KMS-11 (cell line): ENCODE results near the gene MIA3.

Experiments used
- H2AFZ ChIP-seq: fragments of 200-600 bp; sonication (generic); 2 replicates; pipeline ENCODE4 v1.6.1; 2016; ENCODE audit warnings: antibody characterized with exemption, mixed run types, low read depth
- H3K27ac ChIP-seq: fragments of 200-600 bp; sonication (generic); 2 replicates; pipeline ENCODE4 v1.6.1; 2016; ENCODE audit warnings: mild to moderate bottlenecking, mixed run types
- H3K27me3 ChIP-seq: fragments of 200-600 bp; sonication (generic); 2 replicates; pipeline ENCODE4 v1.6.1; 2017; ENCODE audit warnings: mild to moderate bottlenecking, low read depth, mixed run types, moderate library complexity; ENCODE audit not compliant: insufficient read depth
- H3K36me3 ChIP-seq: fragments of 200-600 bp; sonication (generic); 2 replicates; pipeline ENCODE4 v1.6.1; 2017; ENCODE audit warnings: mild to moderate bottlenecking, mixed run types; ENCODE audit not compliant: insufficient read depth
- H3K4me1 ChIP-seq: fragments of 200-600 bp; sonication (generic); 2 replicates; pipeline ENCODE4 v1.6.1; 2016; ENCODE audit warnings: mild to moderate bottlenecking, low read depth, mixed run types; ENCODE audit not compliant: poor library complexity, severe bottlenecking
- H3K4me2 ChIP-seq: fragments of 200-600 bp; sonication (generic); 2 replicates; pipeline ENCODE4 v1.7.0; 2016; ENCODE audit warnings: mild to moderate bottlenecking, mixed run types
- H3K4me3 ChIP-seq: fragments of 200-600 bp; sonication (generic); IDR thresholded peaks from 2 replicates; pipeline ENCODE4 v1.6.1; 2017; ENCODE audit warnings: low read depth, low read length, mixed read lengths; ENCODE audit not compliant: insufficient read depth
- H3K79me2 ChIP-seq: fragments of 200-600 bp; sonication (generic); 2 replicates; pipeline ENCODE4 v1.6.1; 2016; ENCODE audit warnings: low read depth, mixed run types; ENCODE audit not compliant: insufficient read depth
- H3K9ac ChIP-seq: fragments of 200-600 bp; sonication (generic); 2 replicates; pipeline ENCODE4 v1.6.1; 2016; ENCODE audit warnings: mild to moderate bottlenecking, mixed run types
- H4K20me1 ChIP-seq: fragments of 200-600 bp; sonication (generic); 2 replicates; pipeline ENCODE4 v1.6.1; 2016; ENCODE audit warnings: mild to moderate bottlenecking, mixed run types; ENCODE audit not compliant: insufficient read depth
- CTCF ChIP-seq: fragments of 200-600 bp; sonication (generic); conservative IDR thresholded peaks from 2 replicates; pipeline ENCODE4 v1.6.1; 2017; ENCODE audit warnings: low read depth, mild to moderate bottlenecking, antibody characterized with exemption, low read length, moderate library complexity, mixed read lengths

Gene MIA3

DNA sequence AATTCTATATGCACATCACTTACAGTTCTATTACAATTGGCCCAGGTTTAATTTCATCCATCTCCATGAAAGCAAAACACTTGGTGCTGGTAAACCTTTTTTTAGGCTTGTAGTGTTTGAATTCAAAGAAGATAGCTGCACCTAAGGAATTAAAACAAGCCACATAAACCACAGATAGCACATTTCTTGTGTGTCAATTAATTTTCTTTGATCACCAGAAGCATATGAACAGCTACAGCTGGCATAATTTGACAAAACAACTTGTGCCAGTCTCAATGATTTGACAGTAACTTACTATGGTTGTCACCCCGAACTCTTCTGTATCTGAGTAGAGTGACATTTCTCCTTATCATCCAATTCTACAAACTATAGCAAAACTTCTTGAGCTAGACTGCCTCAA lies 52.2 kb downstream of the MIA3 start:
- no peak for TF ChIP-seq CTCF
- Histone ChIP-seq H3K27me3 (no peaks in the 10 kb centered on the region), H2AFZ (no peak overlapping the region), H3K9ac (no peak overlapping the region), H3K4me1 (no peaks in the 10 kb centered on the region), H3K36me3 (peaks cover 4% of the 10 kb centered on the region; the same call in 1 of the 2 replicates), H3K79me2 (no peaks in the 10 kb centered on the region), H3K27ac (no peak overlapping the region), H3K4me2 (no peak overlapping the region), H4K20me1 (no peaks in the 10 kb centered on the region), H3K4me3 (no peak overlapping the region)

GRCh38 chr1:222680080-222680479 lies 62.2 kb downstream of the MIA3 start:
- no peak for TF ChIP-seq CTCF
- H3K27ac ChIP-seq: no peak overlapping the region
- no peaks in the 10 kb centered on the region for H3K4me1 ChIP-seq
- H3K27me3 ChIP-seq: no peaks in the 10 kb centered on the region
- no peak overlapping the region for H3K4me3 ChIP-seq
- H3K36me3 ChIP-seq: no peaks in the 10 kb centered on the region
- H2AFZ ChIP-seq: no peak overlapping the region
- H3K4me2 ChIP-seq: no peak overlapping the region
- H3K9ac ChIP-seq: no peak overlapping the region
- H4K20me1 ChIP-seq: no peaks in the 10 kb centered on the region
- no peaks in the 10 kb centered on the region for H3K79me2 ChIP-seq

DNA sequence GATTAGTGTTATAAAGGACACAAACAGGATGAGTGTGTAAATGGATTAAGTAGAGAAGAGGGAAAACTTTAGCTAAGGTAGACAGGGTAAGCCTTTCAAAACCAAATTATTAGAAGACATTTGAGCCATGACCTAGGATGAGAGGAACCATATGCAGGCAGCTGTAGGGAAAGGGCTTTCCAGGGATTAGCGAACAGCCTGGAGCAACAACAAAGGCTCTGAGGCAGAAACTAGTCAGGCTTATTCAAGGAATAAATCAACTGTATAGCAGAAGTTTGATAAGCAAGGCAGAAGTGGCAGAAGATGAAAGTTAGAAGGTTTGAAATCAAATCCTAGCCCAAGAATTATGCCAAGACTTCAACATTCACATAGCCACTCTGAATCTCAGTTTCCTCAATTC lies 73.1 kb downstream of the MIA3 start:
- Histone ChIP-seq H2AFZ (no peak overlapping the region), H3K4me1 (no peaks in the 10 kb centered on the region), H3K36me3 (no peaks in the 10 kb centered on the region), H3K9ac (no peak overlapping the region), H3K4me2 (no peak overlapping the region), H4K20me1 (no peaks in the 10 kb centered on the region), H3K79me2 (no peaks in the 10 kb centered on the region), H3K27ac (no peak overlapping the region), H3K4me3 (no peak overlapping the region), H3K27me3 (no peaks in the 10 kb centered on the region)
- TF ChIP-seq CTCF: no peak

GRCh38 chr1:222694927-222695326 lies 77.0 kb downstream of the MIA3 start:
- no peak overlapping the region for H3K9ac ChIP-seq
- H3K79me2 ChIP-seq: no peaks in the 10 kb centered on the region
- no peak for TF ChIP-seq CTCF
- H4K20me1 ChIP-seq: no peaks in the 10 kb centered on the region
- no peak overlapping the region for H3K4me2 ChIP-seq
- no peaks in the 10 kb centered on the region for H3K36me3 ChIP-seq
- no peaks in the 10 kb centered on the region for H3K27me3 ChIP-seq
- no peak overlapping the region for H3K27ac ChIP-seq
- no peaks in the 10 kb centered on the region for H3K4me1 ChIP-seq
- no peak overlapping the region for H2AFZ ChIP-seq
- H3K4me3 ChIP-seq: no peak overlapping the region

DNA sequence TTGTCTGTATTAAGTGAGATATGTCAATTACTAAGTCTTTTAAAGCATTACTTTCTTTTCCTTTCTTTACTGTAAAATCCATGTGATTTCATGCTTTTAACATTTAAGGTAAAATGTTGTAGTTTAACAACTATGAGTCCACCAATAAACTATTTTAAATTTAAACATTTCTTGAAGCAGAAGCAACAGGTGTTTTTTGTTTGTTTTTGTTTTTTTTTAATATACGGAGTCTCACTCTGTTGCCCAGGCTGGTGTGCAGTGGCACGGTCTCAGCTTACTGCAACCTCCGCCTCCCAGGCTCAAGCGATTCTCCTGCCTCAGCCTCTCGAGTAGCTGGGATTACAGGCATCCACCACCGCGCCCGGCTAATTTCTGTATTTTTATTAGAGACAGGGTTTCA lies 78.8 kb downstream of the MIA3 start:
- H3K4me1 ChIP-seq: no peaks in the 10 kb centered on the region
- H3K27me3 ChIP-seq: no peaks in the 10 kb centered on the region
- no peak overlapping the region for H2AFZ ChIP-seq
- no peak overlapping the region for H3K4me2 ChIP-seq
- H3K4me3 ChIP-seq: no peak overlapping the region
- H3K79me2 ChIP-seq: no peaks in the 10 kb centered on the region
- no peak for TF ChIP-seq CTCF
- H4K20me1 ChIP-seq: no peaks in the 10 kb centered on the region
- H3K9ac ChIP-seq: no peak overlapping the region
- no peak overlapping the region for H3K27ac ChIP-seq
- H3K36me3 ChIP-seq: no peaks in the 10 kb centered on the region
